ENCODE results near the gene PRPH2.

GRCh38 chr6:42748203-42748898 is 26.0 kb upstream of the PRPH2 start:
- no peak for TF ChIP-seq STAT6 (CRISPR knock-in tag; conservative IDR thresholded peaks at IDR 0.05; ENCODE audit: low read depth)
- TF ChIP-seq MXD4 (CRISPR knock-in tag; IDR thresholded peaks at IDR 0.05; ENCODE audit: borderline replicate concordance) = no peak
- no peak for TF ChIP-seq CREM (CRISPR knock-in tag; IDR thresholded peaks at IDR 0.05)
- no peak for TF ChIP-seq TCF7 (CRISPR knock-in tag; IDR thresholded peaks at IDR 0.05; ENCODE audit: low read depth)
- TF ChIP-seq CTCF (IDR thresholded peaks at IDR 0.05) = no peak
- TF ChIP-seq SMAD3 (CRISPR knock-in tag; IDR thresholded peaks at IDR 0.05; ENCODE audit: borderline replicate concordance) = no peak
- no peak for TF ChIP-seq ATF3 (CRISPR knock-in tag; conservative IDR thresholded peaks at IDR 0.05)
- TF ChIP-seq CREB1 (CRISPR knock-in tag; IDR thresholded peaks at IDR 0.05) = no peak
- TF ChIP-seq ATF2 (CRISPR knock-in tag; IDR thresholded peaks at IDR 0.05; ENCODE audit: borderline replicate concordance, low read depth) = no peak
- TF ChIP-seq AFF4 (CRISPR knock-in tag; IDR thresholded peaks at IDR 0.05; ENCODE audit: borderline replicate concordance) = no peak
